IMR-90 (cell line): Measurements from ENCODE around the gene ADGRL3. TPM values are rescaled to one million over a fixed set of nuclear protein-coding genes. Genes with fewer than 3 reads are reported as not detected.

Experiments
- ATAC-seq: fragments of 200-7000 bp; cut with Tn5 transposase; 2 replicates; pipeline ENCODE4 v1.9.1; 2020; ENCODE audit warnings: low read depth, mild to moderate bottlenecking, moderate library complexity
- BruUV-seq: library from RNA; stranded (reverse); fragments of 400-500 nt; replicated peaks from 2 replicates; lab custom pipeline; 2021; lab: Mats Ljungman, UMichigan
- CTCF ChIA-PET: fragments of 300-600 bp; formaldehyde crosslinking; extraction: SDS; loops from one replicate; lab custom pipeline; 2021; ENCODE audit warnings: antibody characterized with exemption; lab: Yijun Ruan, JAX
- POLR2A ChIA-PET: fragments of 300-600 bp; sonication (Branson Sonifier 250); formaldehyde crosslinking; loops from one replicate; lab custom pipeline; 2022; ENCODE audit warnings: antibody characterized with exemption; ENCODE audit not compliant: unreplicated experiment; lab: Charles Lee
- DNase-seq: peaks from one replicate; pipeline ENCODE4 v3.0.0; 2013
- H2AFZ ChIP-seq: replicated peaks from 2 replicates; pipeline ENCODE3; 2013; ENCODE audit warnings: low read length, mild to moderate bottlenecking; ENCODE audit not compliant: poor library complexity
- H2AK5ac ChIP-seq: 2 replicates; pipeline ENCODE4 v1.6.1; 2013; ENCODE audit warnings: low read depth, low read length, inconsistent platforms
- H2AK9ac ChIP-seq: replicated peaks from 2 replicates; pipeline ENCODE3; 2013; ENCODE audit warnings: mild to moderate bottlenecking, low read depth, low read length, moderate library complexity; ENCODE audit not compliant: poor library complexity
- H2BK120ac ChIP-seq: 2 replicates; pipeline ENCODE4 v1.6.1; 2013; ENCODE audit warnings: low read depth, low read length, inconsistent platforms
- H2BK15ac ChIP-seq: 3 replicates; pipeline ENCODE4 v1.6.1; 2013; ENCODE audit warnings: low read depth, low read length, inconsistent platforms
- H2BK20ac ChIP-seq: 2 replicates; pipeline ENCODE4 v1.6.1; 2013; ENCODE audit warnings: low read depth, mild to moderate bottlenecking, inconsistent platforms, low read length, moderate library complexity
- H2BK5ac ChIP-seq: 2 replicates; pipeline ENCODE4 v1.6.1; 2013; ENCODE audit warnings: mild to moderate bottlenecking, low read depth, low read length, inconsistent platforms; ENCODE audit not compliant: poor library complexity, severe bottlenecking
- H3K14ac ChIP-seq: replicated peaks from 2 replicates; pipeline ENCODE4 v1.6.1; 2013; ENCODE audit warnings: low read depth, low read length, inconsistent platforms
- H3K18ac ChIP-seq: 2 replicates; pipeline ENCODE4 v1.6.1; 2013; ENCODE audit warnings: low read depth, low read length, control low read depth
- H3K23ac ChIP-seq: 2 replicates; pipeline ENCODE4 v1.6.1; 2013; ENCODE audit warnings: low read depth, low read length, inconsistent platforms
- H3K27ac ChIP-seq: 2 replicates; pipeline ENCODE4 v1.5.1; 2013; ENCODE audit warnings: mild to moderate bottlenecking, control low read depth, low read length; ENCODE audit not compliant: insufficient read depth
- H3K27me3 ChIP-seq: 2 replicates; pipeline ENCODE4 v1.6.1; 2013; ENCODE audit warnings: low read length; ENCODE audit not compliant: control insufficient read depth, insufficient read depth
- H3K36me3 ChIP-seq: 2 replicates; pipeline ENCODE4 v1.6.1; 2013; ENCODE audit warnings: low read length, mixed read lengths; ENCODE audit not compliant: control insufficient read depth, insufficient read depth
- H3K4ac ChIP-seq: 2 replicates; pipeline ENCODE4 v1.6.1; 2013; ENCODE audit warnings: low read depth, low read length, inconsistent platforms
- H3K4me1 ChIP-seq: 2 replicates; pipeline ENCODE4 v1.6.1; 2013; ENCODE audit warnings: low read length, mixed read lengths; ENCODE audit not compliant: control insufficient read depth, insufficient read depth
- H3K4me2 ChIP-seq: 2 replicates; pipeline ENCODE4 v1.6.1; 2013; ENCODE audit warnings: low read depth, mild to moderate bottlenecking, control low read depth, low read length, moderate library complexity
- H3K4me3 ChIP-seq: 2 replicates; pipeline ENCODE4 v1.5.1; 2013; ENCODE audit warnings: low read depth, mild to moderate bottlenecking, control low read depth, low read length, moderate library complexity; ENCODE audit not compliant: insufficient read depth
- H3K56ac ChIP-seq: 2 replicates; pipeline ENCODE4 v1.6.1; 2013; ENCODE audit warnings: low read length, inconsistent platforms; ENCODE audit not compliant: insufficient read depth; ENCODE audit errors: extremely low read depth
- H3K79me1 ChIP-seq, 2 experiments: 2 replicates each; pipeline ENCODE4 v1.6.1; 2013; ENCODE audit warnings: low read length in 2 of 2, inconsistent platforms in 1 of 2, low read depth in 1 of 2
- H3K9ac ChIP-seq: 2 replicates; pipeline ENCODE4 v1.6.1; 2013; ENCODE audit warnings: low read depth, low read length, control low read depth
- H3K9me1 ChIP-seq: 2 replicates; pipeline ENCODE4 v1.6.1; 2013; ENCODE audit warnings: low read length, inconsistent platforms; ENCODE audit not compliant: insufficient read depth
- H3K9me3 ChIP-seq: 2 replicates; pipeline ENCODE4 v1.6.1; 2013; ENCODE audit warnings: low read length; ENCODE audit not compliant: control insufficient read depth, insufficient read depth
- H4K20me1 ChIP-seq: 2 replicates; pipeline ENCODE4 v1.6.1; 2013; ENCODE audit warnings: low read length, inconsistent platforms; ENCODE audit not compliant: insufficient read depth
- H4K5ac ChIP-seq: 2 replicates; pipeline ENCODE4 v1.6.1; 2013; ENCODE audit warnings: mild to moderate bottlenecking, low read depth, low read length, control low read depth
- H4K8ac ChIP-seq, 2 experiments: 2 replicates each; pipeline ENCODE4 v1.6.1; 2013; ENCODE audit warnings: low read depth in 2 of 2, low read length in 2 of 2, control low read depth in 1 of 2, inconsistent platforms in 1 of 2
- H4K91ac ChIP-seq: 2 replicates; pipeline ENCODE4 v1.6.1; 2013; ENCODE audit warnings: low read depth, low read length, inconsistent platforms; ENCODE audit not compliant: insufficient read depth
- CHD1 ChIP-seq: IDR thresholded peaks from 2 replicates; pipeline ENCODE4 v1.6.1; 2012; ENCODE audit warnings: low read depth, low read length, improper control_type of control experiment
- CTCF ChIP-seq: conservative IDR thresholded peaks from 2 replicates; pipeline ENCODE4 v1.5.1; 2012; ENCODE audit warnings: mild to moderate bottlenecking, low read depth, low read length, improper control_type of control experiment
- ELK1 ChIP-seq: fragments of 150-350 bp; IDR thresholded peaks from 2 replicates; pipeline ENCODE4 v1.6.1; 2016; ENCODE audit warnings: low read depth, mild to moderate bottlenecking, low read length, moderate library complexity, borderline replicate concordance
- RCOR1 ChIP-seq: IDR thresholded peaks from 2 replicates; pipeline ENCODE4 v1.6.1; 2012; ENCODE audit warnings: mild to moderate bottlenecking, low read length, improper control_type of control experiment; ENCODE audit not compliant: insufficient replicate concordance
- RFX5 ChIP-seq: IDR thresholded peaks from 2 replicates; pipeline ENCODE4 v1.8.0; 2012; ENCODE audit warnings: low read depth, mild to moderate bottlenecking, low read length, moderate library complexity
- USF2 ChIP-seq: fragments of 150-350 bp; IDR thresholded peaks from 2 replicates; pipeline ENCODE4 v1.6.1; 2017; ENCODE audit warnings: mild to moderate bottlenecking, antibody characterized with exemption, low read length, low read depth
- WGBS, 2 experiments: methylation state at CpG; one replicate each; pipeline versions ENCODE4 v1.1.5 to v1.1.7; 2013; ENCODE audit warnings: missing lambda C conversion rate in 2 of 2; ENCODE audit not compliant: insufficient read length in 1 of 2; ENCODE audit errors: extremely low coverage in 2 of 2; 5-methylcytosine and 5-hydroxymethylcytosine counted together
- dilution Hi-C: fragments of 300-500 bp; cut with HindIII; formaldehyde crosslinking; loops from one replicate; pipeline ENCODE4 v1.14.3; 2018; ENCODE audit warnings: low sequenced_read_pairs; ENCODE audit not compliant: unreplicated experiment
- in situ Hi-C: fragments of 300-500 bp; cut with MboI; formaldehyde crosslinking; loops from 3 replicates; pipeline ENCODE4 v1.14.3; 2019; ENCODE audit warnings: low sequenced_read_pairs, inconsistent platforms, mixed read lengths
- intact Hi-C: fragments of 100-400 bp; cut with micrococcal nuclease; formaldehyde crosslinking; loops from 2 replicates; pipeline ENCODE4 v1.10.0; 2022
- polyA plus RNA-seq, 3 experiments: library from polyadenylated mRNA; depleted of rRNA; stranded (reverse); fragments of >200 nt; gene quantifications; 2 replicates each; pipeline ENCODE4 v1.2.3, GENCODE V29; 2012; ENCODE audit warnings: low replicate concordance in 1 of 3
- total RNA-seq: library from RNA; depleted of rRNA; stranded (reverse); fragments of >200 nt; gene quantifications from 2 replicates; pipeline ENCODE4 v1.2.3, GENCODE V29; 2012

The ADGRL3 gene
- total and polyA plus RNA-seq, 2 of the 4 experiments (the other 2 are of a cell fraction): 0.46 to 2.5 TPM

GRCh38 chr4:61543976-61544375, 343.9 kb downstream of the ADGRL3 start:
- no peak overlapping the region for H3K4me3 ChIP-seq
- H3K27me3 ChIP-seq: no peaks in the 10 kb centered on the region
- H3K9me1 ChIP-seq: no peaks in the 10 kb centered on the region
- CTCF ChIA-PET: interaction anchor here (0.6 kb wide), 1 partner anchor 34 kb away, joined by 3 read pairs; no protein-coding TSS in a partner anchor
- no peak overlapping the region for H3K4ac ChIP-seq
- no peak for DNase-seq
- no peak overlapping the region for H4K8ac ChIP-seq
- in situ Hi-C loops (no loop called here), dilution Hi-C loops (no loop called here), intact Hi-C loops (no loop called here)
- no peak overlapping the region for H2AFZ ChIP-seq
- H3K9me3 ChIP-seq: no peaks in the 10 kb centered on the region
- TF ChIP-seq USF2 (no peak), CHD1 (no peak), RCOR1 (no peak), CTCF (no peak), ELK1 (no peak), RFX5 (no peak)
- no peak overlapping the region for H3K14ac ChIP-seq
- H3K27ac ChIP-seq: no peak overlapping the region
- WGBS, 2 experiments: no CpG with 5 or more reads among the region's 3 CpGs
- H3K23ac ChIP-seq: no peak overlapping the region
- H4K20me1 ChIP-seq: no peaks in the 10 kb centered on the region
- no peak overlapping the region for H2AK5ac ChIP-seq
- no peaks in the 10 kb centered on the region for H3K4me1 ChIP-seq
- no peak for ATAC-seq
- H3K4me2 ChIP-seq: no peak overlapping the region
- no peak overlapping the region for H2BK5ac ChIP-seq
- H3K36me3 ChIP-seq: no peaks in the 10 kb centered on the region
- no peak overlapping the region for H3K56ac ChIP-seq
- H4K5ac ChIP-seq: no peak overlapping the region
- H3K18ac ChIP-seq: no peak overlapping the region
- POLR2A ChIA-PET: no interaction called here
- no peak overlapping the region for H2AK9ac ChIP-seq
- no peak overlapping the region for H2BK20ac ChIP-seq
- no peaks in the 10 kb centered on the region for H3K79me1 ChIP-seq
- no peak overlapping the region for H4K91ac ChIP-seq
- no peak overlapping the region for H2BK15ac ChIP-seq
- BruUV-seq: no TSS peak
- no peak overlapping the region for H3K9ac ChIP-seq
- H2BK120ac ChIP-seq: no peak overlapping the region
